HFF-Myc (cell line): ENCODE results near the gene RNF181.

ENCODE experiments used
- DNase-seq: peaks from one replicate; pipeline ENCODE4 v3.0.0-alpha.2; 2011; ENCODE audit warnings: low read depth; ENCODE audit errors: extremely low read depth
- H3K4me3 ChIP-seq: replicated peaks from 2 replicates; pipeline ENCODE4 v1.5.1; 2011; ENCODE audit warnings: low read depth, mild to moderate bottlenecking, control low read depth, low read length
- CTCF ChIP-seq: IDR thresholded peaks from 2 replicates; pipeline ENCODE4 v1.5.1; 2012; ENCODE audit warnings: mild to moderate bottlenecking, low read depth, low read length, control low read depth; ENCODE audit errors: missing control alignments

Gene RNF181

GRCh38 chr2:85577063-85577385, 18.5 kb upstream of the RNF181 start:
- no peak for DNase-seq
- no peak for TF ChIP-seq CTCF
- no peak overlapping the region for H3K4me3 ChIP-seq

- H3K4me3 ChIP-seq: no peak within 1 kb of the TSS
- no peak for DNase-seq
- no peak for TF ChIP-seq CTCF
Observed at GRCh38 chr2:85577386-85578242, 17.9 kb upstream of the RNF181 start, which contains the start of gene VAMP8. TSS of gene VAMP8 (plus strand) at chr2:85577586. CDS start at chr2:85577647, 61 bp downstream.

- H3K4me3 ChIP-seq: no peak overlapping the region
- DNase-seq: no peak
- TF ChIP-seq CTCF: no peak
Observed at GRCh38 chr2:85578243-85579180, 17.0 kb upstream of the RNF181 start.

GRCh38 chr2:85579266-85579935, 16.1 kb upstream of the RNF181 start:
- no peak overlapping the region for H3K4me3 ChIP-seq
- no peak for TF ChIP-seq CTCF
- no peak for DNase-seq

GRCh38 chr2:85580206-85580605, 15.3 kb upstream of the RNF181 start:
- no peak for DNase-seq
- no peak for TF ChIP-seq CTCF
- no peak overlapping the region for H3K4me3 ChIP-seq

- no peak for TF ChIP-seq CTCF
- no peak overlapping the region for H3K4me3 ChIP-seq
- no peak for DNase-seq
Observed at GRCh38 chr2:85582492-85582891, 13.1 kb upstream of the RNF181 start.
